ENCODE results near the gene SMYD4. TPM values are rescaled to one million over a fixed set of nuclear protein-coding genes. Genes with fewer than 3 reads are reported as not detected.

The SMYD4 gene
- total RNA-seq, 6 donors from 2014 or later: 9.1 to 28.3 (median 17.3) TPM

- 93 to 94% methylated on average over 8 to 33 of the region's 38 CpGs for WGBS, 2 donors
- Histone ChIP-seq H3K27ac (no peak overlapping the region), H3K9me3 (no peaks in the 10 kb centered on the region), H3K36me3 (peaks cover 15 to 72% (median 60%) of the 10 kb centered on the region in 4 donors), H3K4me3 (no peak overlapping the region), H3K4me1 (peaks cover 12 to 51% (median 42%) of the 10 kb centered on the region in 4 donors), H3K27me3 (no peaks in the 10 kb centered on the region)
- peak in 1 of 2 donors; percentile 83 for DNase-seq
- TF ChIP-seq EP300 (IDR thresholded peaks at IDR 0.05) (no peak), CTCF (IDR thresholded peaks at IDR 0.05) (no peak), POLR2AphosphoS5 (IDR thresholded peaks at IDR 0.05) (no peak), POLR2A (IDR thresholded peaks at IDR 0.05) (no peak)
- no peak for ATAC-seq (ENCODE audit: low FRiP score in 2 of 2)
These were observed 95.9 kb downstream of the SMYD4 start for GRCh38 chr17:1733759-1734158.

DNA sequence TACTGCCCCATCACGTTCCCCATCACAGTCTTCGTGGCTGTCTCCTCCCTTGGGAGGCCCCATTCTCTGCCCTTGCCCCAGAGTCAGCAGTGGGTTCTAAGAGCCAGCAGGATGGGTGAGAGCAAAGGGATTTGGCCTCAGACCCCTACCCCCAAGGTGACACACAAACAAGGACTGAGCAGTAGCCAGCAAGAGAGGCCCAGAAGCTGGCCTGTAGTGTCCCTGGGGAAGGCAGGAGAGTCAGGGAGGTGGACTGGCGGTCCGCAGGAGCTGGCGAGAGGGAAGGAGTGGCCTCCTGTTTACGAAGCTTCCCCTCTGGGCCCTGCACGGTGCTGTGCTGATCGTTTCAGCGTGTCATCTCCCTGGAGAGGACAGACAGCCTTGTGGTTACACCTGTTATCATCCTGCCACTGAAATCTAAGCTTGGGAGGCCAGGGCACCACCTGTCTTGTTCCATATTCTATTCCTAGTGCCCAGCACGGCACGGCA lies 96.8 kb downstream of the SMYD4 start:
- DNase-seq (no peak), ATAC-seq (ENCODE audit: low FRiP score in 2 of 2) (no peak)
- no peak for TF ChIP-seq CTCF (IDR thresholded peaks at IDR 0.05)
- no peak for TF ChIP-seq POLR2A (IDR thresholded peaks at IDR 0.05)
- no peak for TF ChIP-seq EP300 (IDR thresholded peaks at IDR 0.05)
- no peak for TF ChIP-seq POLR2AphosphoS5 (IDR thresholded peaks at IDR 0.05)
- Histone ChIP-seq H3K27ac (no peak overlapping the region), H3K36me3 (peaks cover 19 to 73% (median 65%) of the 10 kb centered on the region in 4 donors), H3K27me3 (no peaks in the 10 kb centered on the region), H3K4me3 (no peak overlapping the region), H3K9me3 (no peaks in the 10 kb centered on the region), H3K4me1 (peaks cover 12 to 53% (median 47%) of the 10 kb centered on the region in 4 donors)
- WGBS, 2 donors: 81 to 85% methylated on average over 9 to 11 of the region's 11 CpGs

DNA sequence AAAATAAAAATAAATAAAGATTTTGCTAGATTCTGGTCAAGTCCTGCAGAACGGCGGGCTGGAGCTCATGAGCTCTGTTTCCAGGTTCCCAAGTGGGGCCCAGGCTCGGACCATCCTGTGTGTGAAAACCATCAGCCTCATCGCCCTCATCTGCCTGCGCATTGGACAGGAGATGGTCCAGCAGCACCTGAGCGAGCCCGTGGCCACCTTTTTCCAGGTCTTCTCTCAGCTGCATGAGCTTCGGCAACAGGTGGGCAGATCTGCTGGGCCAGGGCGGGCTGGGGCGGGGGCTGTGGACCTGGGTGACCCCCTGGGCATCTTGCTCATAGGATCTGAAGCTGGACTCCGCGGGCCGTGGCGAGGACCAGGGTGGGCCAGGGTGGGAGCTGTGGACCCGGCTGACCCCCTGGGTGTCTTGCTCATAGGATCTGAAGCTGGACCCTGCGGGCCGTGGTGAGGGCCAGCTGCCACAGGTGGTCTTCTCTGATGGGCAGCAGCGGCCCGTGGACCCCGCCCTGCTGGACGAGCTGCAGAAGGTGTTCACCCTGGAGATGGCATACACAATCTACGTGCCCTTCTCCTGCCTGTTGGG lies 97.4 kb downstream of the SMYD4 start:
- H3K4me1 ChIP-seq: peaks cover 11 to 53% (median 46%) of the 10 kb centered on the region in 4 donors
- no peak for ATAC-seq (ENCODE audit: low FRiP score in 2 of 2)
- peaks cover 19 to 73% (median 65%) of the 10 kb centered on the region in 4 donors for H3K36me3 ChIP-seq
- H3K27me3 ChIP-seq: no peaks in the 10 kb centered on the region
- H3K4me3 ChIP-seq: no peak overlapping the region
- no peak for TF ChIP-seq POLR2AphosphoS5 (IDR thresholded peaks at IDR 0.05)
- TF ChIP-seq POLR2A (IDR thresholded peaks at IDR 0.05): no peak
- no peak for TF ChIP-seq EP300 (IDR thresholded peaks at IDR 0.05)
- no peak for TF ChIP-seq CTCF (IDR thresholded peaks at IDR 0.05)
- no peak overlapping the region for H3K27ac ChIP-seq
- WGBS, 2 donors: 96 to 98% methylated on average over 7 to 22 of the region's 22 CpGs
- DNase-seq: peak in 1 of 2 donors; percentile 82
- no peaks in the 10 kb centered on the region for H3K9me3 ChIP-seq

- TF ChIP-seq POLR2AphosphoS5 (IDR thresholded peaks at IDR 0.05) (no peak), EP300 (IDR thresholded peaks at IDR 0.05) (no peak), CTCF (IDR thresholded peaks at IDR 0.05) (no peak), POLR2A (IDR thresholded peaks at IDR 0.05) (no peak)
- H3K9me3 ChIP-seq: no peaks in the 10 kb centered on the region
- H3K36me3 ChIP-seq: peaks cover 19 to 76% (median 68%) of the 10 kb centered on the region in 4 donors
- H3K27me3 ChIP-seq: no peaks in the 10 kb centered on the region
- no peak for DNase-seq
- 72 to 91% methylated on average over 8 to 9 of the region's 10 CpGs for WGBS, 2 donors
- H3K4me1 ChIP-seq: peaks cover 6 to 55% (median 43%) of the 10 kb centered on the region in 4 donors
- no peak for ATAC-seq (ENCODE audit: low FRiP score in 2 of 2)
- no peak overlapping the region for H3K4me3 ChIP-seq
- H3K27ac ChIP-seq: peak overlapping the region; percentile 58 to 91 (median 80)
These were observed 98.6 kb downstream of the SMYD4 start for GRCh38 chr17:1731194-1731506.
